Lung (tissue), 16 donors: Measurements from ENCODE around the gene PPP1R3F. TPM values are rescaled to one million over a fixed set of nuclear protein-coding genes. Genes with fewer than 3 reads are reported as not detected.

Source experiments
- ATAC-seq: fragments of 200-7000 bp; cut with Tn5 transposase; one replicate; pipeline ENCODE4 v1.9.1; 2020; ENCODE audit warnings: moderate number of reproducible peaks; ENCODE audit not compliant: insufficient read depth, low FRiP score
- DNase-seq, 3 donors: peaks; one replicate each; pipeline ENCODE4 v3.0.0-alpha.2; 2013 to 2017
- H3K27ac ChIP-seq, 2 donors: one replicate each; pipeline ENCODE4 v1.5.1; 2013; ENCODE audit warnings: mild to moderate bottlenecking in 2 of 2, moderate library complexity in 2 of 2, control low read depth in 1 of 2, inconsistent platforms in 1 of 2, low read depth in 1 of 2, low read length in 1 of 2
- H3K27me3 ChIP-seq, 3 donors: one replicate each; pipeline ENCODE4 v1.5.1; 2013; ENCODE audit warnings: low read length in 2 of 3; ENCODE audit not compliant: control insufficient read depth in 3 of 3, insufficient read depth in 3 of 3
- H3K36me3 ChIP-seq, 4 donors: one replicate each; pipeline ENCODE4 v1.5.1; 2013; ENCODE audit warnings: low read length in 4 of 4, mild to moderate bottlenecking in 1 of 4, moderate library complexity in 1 of 4; ENCODE audit not compliant: control insufficient read depth in 4 of 4, insufficient read depth in 4 of 4
- H3K4me1 ChIP-seq, 5 donors: one replicate each; pipeline ENCODE4 v1.5.1; 2013; ENCODE audit warnings: low read length in 5 of 5, mild to moderate bottlenecking in 2 of 5, moderate library complexity in 1 of 5; ENCODE audit not compliant: control insufficient read depth in 5 of 5, insufficient read depth in 5 of 5
- H3K4me3 ChIP-seq: one replicate; pipeline ENCODE4 v1.5.1; 2013; ENCODE audit warnings: mild to moderate bottlenecking, control low read depth, moderate library complexity
- H3K9ac ChIP-seq, 2 donors: one replicate each; pipeline ENCODE4 v1.5.1; 2013; ENCODE audit warnings: low read length in 2 of 2, control low read depth in 1 of 2; ENCODE audit not compliant: insufficient read depth in 1 of 2
- H3K9me3 ChIP-seq, 4 donors: one replicate each; pipeline ENCODE4 v1.5.1; 2013; ENCODE audit warnings: low read length in 3 of 4, mild to moderate bottlenecking in 1 of 4, moderate library complexity in 1 of 4; ENCODE audit not compliant: control insufficient read depth in 4 of 4, insufficient read depth in 3 of 4
- CTCF ChIP-seq: IDR thresholded peaks from 2 replicates; pipeline ENCODE4 v1.5.1; 2012; ENCODE audit warnings: mild to moderate bottlenecking; ENCODE audit errors: control extremely low read depth, extremely low read depth
- WGBS, 2 donors: extraction: QIAGEN DNeasy Blood & Tissue Kit; methylation state at CpG; one replicate each; pipeline ENCODE4 v1.1.7; 2013; 5-methylcytosine and 5-hydroxymethylcytosine counted together
- long read RNA-seq, 5 donors: transcript quantifications; one replicate each; lab custom pipeline, GENCODE V29; 2026
- polyA plus RNA-seq, 2 donors: library from polyadenylated mRNA; stranded (reverse); fragments of 200-250 nt; gene quantifications; one replicate each; pipeline ENCODE4 v1.2.1, GENCODE V29; 2013
- total RNA-seq, 2 donors: library from RNA; depleted of rRNA in 1 of 2; stranded (reverse); fragments of >200 nt in 1 of 2; gene quantifications; one replicate each; pipeline ENCODE4 v1.2.1, GENCODE V29; 2014 to 2021
- donor health status: control.
- donor health status: control.
- donor health status: Bipolar disorder and iron deficiency.
- donor health status: healthy.
- donor health status: DM: yes; HTN: yes; CAD: no.

PPP1R3F gene
- total RNA-seq, result 1 to 10 TPM; 5.8 to 7.6 TPM
- 1 to 10 TPM; 2.0 to 3.0 TPM for polyA plus RNA-seq
- long read RNA-seq, donor 1, partial matches to known transcripts, result 0 of 2 reads
- long read RNA-seq, donor 1, other reads (novel, unspliced or antisense), result 0 of 2 reads
- long read RNA-seq, donor 2, result 0 reads
- long read RNA-seq, donor 3, partial matches to known transcripts, result 7 of 7 reads
- long read RNA-seq, donor 3, other reads (novel, unspliced or antisense), result 0 of 7 reads
- long read RNA-seq, donor 4, result 0 reads
- long read RNA-seq, donor 5, partial matches to known transcripts, result 0 of 1 reads
- long read RNA-seq, donor 5, other reads (novel, unspliced or antisense), result 0 of 1 reads

GRCh38 chrX:49269767-49270248 is at the start of gene PPP1R3F:
Gene PPP1R3F (plus strand): TSS chrX:49269793. CDS start chrX:49269870, 77 bp downstream.
- Histone ChIP-seq H3K27ac (peak within 1 kb of the TSS; percentile 93 to 96), H3K9me3 (peaks cover 0 to 3% (median 0%) of the 10 kb centered on the region in 4 donors), H3K27me3 (no peaks in the 10 kb centered on the region), H3K4me3 (peak within 1 kb of the TSS; percentile 54), H3K9ac (peak within 1 kb of the TSS; percentile 69 to 89), H3K36me3 (no peaks in the 10 kb centered on the region), H3K4me1 (peaks cover 0 to 9% (median 6%) of the 10 kb centered on the region in 5 donors)
- DNase-seq, result no peak
- ATAC-seq, result peak; percentile 10
- 0 to 43% methylated on average over 8 to 70 of the region's 70 CpGs for WGBS, 2 donors
- no peak for TF ChIP-seq CTCF

GRCh38 chrX:49220100-49220499 is 49.5 kb upstream of the PPP1R3F start:
- ATAC-seq, result no peak
- Histone ChIP-seq H3K4me1 (no peaks in the 10 kb centered on the region), H3K9me3 (peaks cover 0 to 7% (median 0%) of the 10 kb centered on the region in 4 donors), H3K9ac (no peak overlapping the region), H3K27ac (no peak overlapping the region), H3K27me3 (no peaks in the 10 kb centered on the region), H3K36me3 (no peaks in the 10 kb centered on the region), H3K4me3 (no peak overlapping the region)
- TF ChIP-seq CTCF, result no peak
- no peak for DNase-seq

GRCh38 chrX:49221868-49222267 is 47.7 kb upstream of the PPP1R3F start:
- Histone ChIP-seq H3K9me3 (peaks cover 0 to 6% (median under 1%) of the 10 kb centered on the region in 4 donors), H3K4me3 (no peak overlapping the region), H3K27me3 (no peaks in the 10 kb centered on the region), H3K9ac (no peak overlapping the region), H3K4me1 (no peaks in the 10 kb centered on the region), H3K36me3 (no peaks in the 10 kb centered on the region), H3K27ac (no peak overlapping the region)
- 64 to 78% methylated on average over 2 of the region's 2 CpGs for WGBS, 2 donors
- DNase-seq (no peak), ATAC-seq (no peak)
- TF ChIP-seq CTCF, result no peak
